GM20000 (cell line): Measurements from ENCODE around the gene ALX3.
"Not testable (repeated sequence)": the region's sequence is repeated elsewhere in the genome, so short reads cannot be mapped to it uniquely, and the experiment has no call there.

Experiments used
- DNase-seq: peaks from one replicate; pipeline ENCODE4 v3.0.0; 2012; ENCODE audit warnings: low spot score
- CTCF ChIP-seq: IDR thresholded peaks from 2 replicates; pipeline ENCODE4 v1.5.1; 2012; ENCODE audit warnings: mild to moderate bottlenecking, control low read depth; ENCODE audit errors: extremely low read depth, missing control alignments

Gene ALX3

DNA sequence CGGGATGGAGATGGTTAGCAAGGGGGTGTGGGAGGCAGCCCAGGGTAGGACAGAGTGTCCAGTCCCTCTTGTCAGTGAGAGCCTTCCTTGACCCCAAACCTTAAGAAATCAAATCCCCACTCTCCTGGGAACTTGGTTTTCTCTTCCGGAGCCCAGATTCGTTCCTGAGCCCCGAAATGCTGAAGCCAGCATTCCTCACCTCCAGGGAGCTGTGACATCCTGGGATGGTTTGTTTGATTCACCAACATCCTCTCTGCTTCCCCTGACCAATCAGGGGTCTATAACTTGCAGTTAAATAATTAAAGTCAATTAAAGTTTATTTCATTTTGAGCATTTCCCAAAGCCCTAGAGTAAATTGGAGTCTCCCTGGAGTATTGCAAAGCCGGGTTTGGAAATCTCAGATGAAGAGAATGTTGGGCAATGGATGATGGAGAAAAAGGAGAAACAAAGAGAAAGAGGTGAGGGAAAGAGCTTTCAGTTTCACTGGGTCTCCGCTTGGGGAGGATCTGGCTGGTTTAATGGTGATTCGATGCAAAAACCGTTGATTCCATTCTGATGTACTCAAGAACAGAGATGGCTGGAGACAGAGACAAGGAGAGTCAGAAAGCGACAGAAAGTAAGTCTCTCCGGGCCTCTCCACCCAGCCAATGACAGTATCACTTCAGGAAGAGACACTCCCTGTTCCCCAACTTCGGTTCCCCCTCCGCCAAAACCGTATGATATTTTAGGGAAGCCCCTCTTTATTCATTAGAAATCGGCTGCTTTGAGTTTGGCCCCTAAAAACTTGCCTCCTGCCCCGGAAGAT, 12.8 kb upstream of the ALX3 start:
- peak; percentile 60 for DNase-seq

DNA sequence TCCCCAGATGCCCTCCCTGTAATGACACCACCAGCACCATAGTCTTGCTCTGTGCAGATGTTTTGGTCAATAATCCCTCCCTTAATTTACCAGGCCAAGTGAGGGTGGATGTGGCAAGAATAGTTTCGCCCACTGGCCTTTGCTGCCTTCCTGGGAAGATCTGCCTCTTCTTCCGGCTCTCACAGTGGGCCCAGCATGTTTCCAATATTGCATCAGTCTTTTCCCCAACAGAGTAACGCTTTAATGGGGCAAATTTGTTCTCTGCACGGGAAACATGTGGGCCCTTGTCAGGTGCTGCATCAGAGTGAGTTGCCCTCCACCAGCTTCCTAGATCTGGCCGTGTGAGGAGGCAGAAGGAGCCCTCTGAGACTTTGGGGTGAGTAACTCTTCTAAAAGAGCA, 12.0 kb upstream of the ALX3 start:
- no peak for DNase-seq
- no peak for TF ChIP-seq CTCF

More for the DNA sequence above, 12.8 kb upstream of the ALX3 start:
- no peak for TF ChIP-seq CTCF

DNA sequence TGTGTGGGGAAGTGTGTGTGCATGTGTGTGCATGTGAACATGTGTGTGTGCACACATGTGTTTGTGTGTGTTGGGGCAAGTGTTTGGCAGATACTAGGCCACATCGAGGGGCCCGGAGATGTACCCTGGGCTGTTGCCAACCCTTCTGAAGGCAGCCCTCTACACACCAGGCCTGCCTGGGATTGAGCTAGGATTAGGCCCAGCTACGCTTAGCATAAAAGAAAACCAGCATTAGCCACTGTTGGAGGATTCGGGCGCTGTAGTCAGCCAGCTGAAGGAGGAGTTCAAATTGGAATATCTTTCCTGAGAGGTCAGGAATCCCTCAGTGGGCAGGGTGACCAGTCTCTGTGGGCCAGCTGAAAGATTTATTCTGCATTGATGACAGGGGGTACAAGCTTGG, 10.6 kb upstream of the ALX3 start:
- no peak for DNase-seq
- TF ChIP-seq CTCF = no peak

DNA sequence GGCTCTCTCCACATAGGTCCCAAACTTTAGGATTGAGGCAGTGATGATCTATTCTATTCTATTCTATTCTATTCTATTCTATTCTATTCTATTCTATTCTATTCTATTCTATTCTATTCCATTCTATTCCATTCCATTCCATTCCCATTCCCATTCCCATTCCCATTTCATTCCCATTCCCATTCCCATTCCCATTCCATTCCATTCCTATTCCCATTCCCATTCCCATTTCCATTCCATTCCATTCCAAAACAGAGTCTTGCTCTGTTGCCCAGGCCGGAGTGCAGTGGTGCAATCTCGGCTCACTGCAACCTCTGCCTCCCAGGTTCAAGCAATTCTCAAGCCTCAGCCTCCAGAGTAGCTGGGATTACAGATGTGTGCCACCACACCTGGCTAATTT, 9.5 kb upstream of the ALX3 start:
- DNase-seq = not testable (repeated sequence)

- TF ChIP-seq CTCF = no peak
- DNase-seq = no peak
Measured at GRCh38 chr1:110076789-110077500, 6.5 kb upstream of the ALX3 start.

DNA sequence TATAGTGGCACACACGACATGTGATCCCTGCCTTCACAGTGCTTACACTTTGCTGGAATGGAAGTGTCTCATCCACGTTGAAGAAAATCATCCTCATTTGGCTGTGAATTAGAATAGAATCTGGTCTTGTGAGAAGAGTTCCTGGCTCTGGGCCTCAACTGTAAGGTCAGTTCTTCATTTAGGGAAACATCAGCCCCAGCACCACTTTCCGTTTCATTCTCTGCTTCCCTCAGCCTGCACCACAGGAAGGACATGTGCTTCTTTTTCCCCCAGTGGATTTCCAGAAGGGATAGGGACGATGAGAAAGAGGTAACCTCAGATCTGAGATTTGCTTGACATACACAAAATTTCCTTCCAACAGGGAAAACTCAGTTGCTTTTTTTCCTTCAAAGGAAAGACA, 3.7 kb upstream of the ALX3 start:
- no peak for TF ChIP-seq CTCF
- no peak for DNase-seq

DNA sequence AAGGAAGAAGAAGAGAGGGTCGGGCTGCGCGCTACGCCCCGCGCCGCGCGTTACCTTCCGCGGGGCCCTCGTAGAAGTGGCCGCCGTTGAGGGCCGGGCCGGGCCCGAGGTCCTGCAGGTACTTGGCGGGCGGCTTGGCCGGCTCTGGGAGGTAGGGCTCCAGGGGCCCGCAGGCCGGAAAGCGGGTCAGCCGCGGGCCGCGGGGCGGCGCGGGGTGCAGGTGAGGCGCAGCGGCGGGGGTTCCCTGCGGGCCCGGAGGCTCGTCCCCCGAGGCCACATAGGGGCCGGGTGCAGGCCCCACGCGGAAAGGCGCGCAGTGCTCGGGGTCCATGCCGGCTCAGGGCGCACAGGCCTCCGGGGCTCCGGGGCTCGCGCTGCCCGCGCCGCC, 196 bp downstream of the ALX3 start:
- no peak for DNase-seq
- no peak for TF ChIP-seq CTCF
